HepG2 (cell line): ENCODE measurements around the gene ZNF500. TPM values are rescaled to one million over a fixed set of nuclear protein-coding genes. Genes with fewer than 3 reads are reported as not detected.

ENCODE experiments used
- CSRNP2 ChIP-seq: sonication (generic); formaldehyde crosslinking; conservative IDR thresholded peaks from 2 replicates; pipeline ENCODE4 v1.8.0; 2022; ENCODE audit warnings: low read depth, missing genetic modification reagents
- FOXO4 ChIP-seq: sonication (generic); formaldehyde crosslinking; conservative IDR thresholded peaks from 2 replicates; pipeline ENCODE4 v1.8.1; 2023; ENCODE audit warnings: missing genetic modification reagents
- GFI1 ChIP-seq: sonication (generic); formaldehyde crosslinking; IDR thresholded peaks from 2 replicates; pipeline ENCODE4 v1.5.0; 2020; ENCODE audit warnings: missing genetic modification reagents, mild to moderate bottlenecking, borderline replicate concordance
- GLI4 ChIP-seq: sonication (generic); formaldehyde crosslinking; IDR thresholded peaks from 2 replicates; pipeline ENCODE4 v1.5.1; 2020; ENCODE audit warnings: missing genetic modification reagents, mild to moderate bottlenecking, moderate library complexity, borderline replicate concordance
- NFKB2 ChIP-seq: sonication (generic); formaldehyde crosslinking; IDR thresholded peaks from 2 replicates; pipeline ENCODE4 v1.4.0; 2020; ENCODE audit warnings: missing genetic modification reagents, borderline replicate concordance
- NRL ChIP-seq: sonication (generic); formaldehyde crosslinking; IDR thresholded peaks from 2 replicates; pipeline ENCODE4 v1.5.0; 2020; ENCODE audit warnings: missing genetic modification reagents, mild to moderate bottlenecking, moderate library complexity, borderline replicate concordance
- PHF8 ChIP-seq: sonication (generic); formaldehyde crosslinking; IDR thresholded peaks from 2 replicates; pipeline ENCODE4 v1.5.0; 2020; ENCODE audit warnings: missing genetic modification reagents
- SNAPC4 ChIP-seq: sonication (generic); formaldehyde crosslinking; IDR thresholded peaks from 2 replicates; pipeline ENCODE4 v1.4.0; 2020; ENCODE audit warnings: mild to moderate bottlenecking, missing genetic modification reagents
- ZBTB37 ChIP-seq: sonication (generic); formaldehyde crosslinking; IDR thresholded peaks from 2 replicates; pipeline ENCODE4 v1.4.0; 2020; ENCODE audit warnings: mild to moderate bottlenecking, missing genetic modification reagents
- ZNF275 ChIP-seq: sonication (generic); formaldehyde crosslinking; IDR thresholded peaks from 2 replicates; pipeline ENCODE4 v1.8.0; 2022; ENCODE audit warnings: missing genetic modification reagents, mild to moderate bottlenecking, inconsistent platforms, borderline replicate concordance
- ZNF296 ChIP-seq: sonication (generic); formaldehyde crosslinking; conservative IDR thresholded peaks from 2 replicates; pipeline ENCODE4 v1.5.0; 2020; ENCODE audit warnings: mild to moderate bottlenecking, missing genetic modification reagents
- ZNF446 ChIP-seq: sonication (generic); formaldehyde crosslinking; IDR thresholded peaks from 2 replicates; pipeline ENCODE4 v1.5.0; 2020; ENCODE audit warnings: mild to moderate bottlenecking, missing genetic modification reagents
- ZNF512B ChIP-seq: sonication (generic); formaldehyde crosslinking; IDR thresholded peaks from 2 replicates; pipeline ENCODE4 v1.5.1; 2020; ENCODE audit warnings: missing genetic modification reagents, mild to moderate bottlenecking, borderline replicate concordance
- ZNF709 ChIP-seq: sonication (generic); formaldehyde crosslinking; IDR thresholded peaks from 2 replicates; pipeline ENCODE4 v1.5.0; 2020; ENCODE audit warnings: mild to moderate bottlenecking, missing genetic modification reagents
- ZNF891 ChIP-seq: sonication (generic); formaldehyde crosslinking; IDR thresholded peaks from 2 replicates; pipeline ENCODE4 v1.5.0; 2020; ENCODE audit warnings: mild to moderate bottlenecking, missing genetic modification reagents
- polyA plus RNA-seq, 8 experiments: library from polyadenylated mRNA; depleted of rRNA in 3 of 8; stranded (reverse) in 7 of 8; unstranded in 1 of 8; fragments of >200 nt; fragmentation: Illumina TruSeq in 4 of 8; extraction: Trizol in 4 of 8; gene quantifications; 2 replicates each; pipeline versions ENCODE4 v1.2.1 to v1.2.3, GENCODE V29; 2011 to 2016; ENCODE audit warnings: low read depth in 4 of 8, missing spikeins in 1 of 8, mixed read lengths in 1 of 8; ENCODE audit not compliant: insufficient read depth in 1 of 8
- total RNA-seq, 5 experiments: library from RNA; depleted of rRNA; stranded (reverse); fragments of >200 nt; fragmentation: Illumina TruSeq; extraction: Trizol; gene quantifications; 2 replicates each; pipeline ENCODE4 v1.2.3, GENCODE V29; 2016; ENCODE audit warnings: low read depth in 1 of 5

Gene ZNF500
- total and polyA plus RNA-seq, 2 of the 13 experiments (the other 11 are each of a cell fraction or from before 2014, with no cell fraction given), result 6.1 to 12.2 TPM

- TF ChIP-seq NFKB2 (CRISPR knock-in tag), result 0 out of 2 replicates have a peak, but pooled peaks have one; percentile 9
- no peak for TF ChIP-seq ZBTB37 (CRISPR knock-in tag)
- no peak for TF ChIP-seq ZNF296
- TF ChIP-seq PHF8, result no peak
- TF ChIP-seq ZNF446 (CRISPR knock-in tag), result peak; percentile 40; the same call in 1 of the 2 replicates
- no peak for TF ChIP-seq ZNF275
- no peak for TF ChIP-seq ZNF512B (CRISPR knock-in tag)
- peak; percentile 83; the same call in 1 of the 2 replicates for TF ChIP-seq GLI4 (CRISPR knock-in tag)
- 0 out of 2 replicates have a peak, but pooled peaks have one; percentile 33 for TF ChIP-seq ZNF891 (CRISPR knock-in tag)
- TF ChIP-seq CSRNP2 (CRISPR knock-in tag), result no peak
- TF ChIP-seq SNAPC4 (CRISPR knock-in tag), result no peak
- TF ChIP-seq FOXO4 (CRISPR knock-in tag), result 0 out of 2 replicates have a peak, but pooled peaks have one; percentile 69
- TF ChIP-seq GFI1 (CRISPR knock-in tag), result 0 out of 2 replicates have a peak, but pooled peaks have one; percentile 17
- TF ChIP-seq NRL, result 0 out of 2 replicates have a peak, but pooled peaks have one; percentile 33
- TF ChIP-seq ZNF709 (CRISPR knock-in tag), result 0 out of 2 replicates have a peak, but pooled peaks have one; percentile 34
These were observed 33.3 kb downstream of the ZNF500 start (continued) for GRCh38 chr16:4733747-4734062.
